ENCODE data around the gene RPS3.

DNA sequence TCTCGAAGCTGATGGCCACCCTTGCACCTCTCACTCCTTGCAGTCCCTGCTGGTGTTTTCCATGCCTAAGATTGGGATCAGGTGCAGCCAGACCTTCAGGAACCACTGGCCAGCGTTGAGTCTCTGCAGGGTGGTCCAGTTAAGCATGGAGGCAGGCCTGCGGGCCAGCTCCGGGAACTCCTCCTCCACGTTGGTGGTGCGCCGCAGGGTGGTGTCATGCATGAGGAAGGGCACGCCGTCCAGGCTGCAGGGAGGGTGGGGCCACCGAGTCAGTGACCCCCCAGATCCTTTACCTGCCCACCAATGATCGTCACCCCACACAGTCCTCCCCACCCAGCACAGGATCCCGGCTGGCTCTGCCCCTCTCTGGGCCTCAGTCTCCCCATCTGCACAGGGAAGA lies 43.7 kb downstream of the RPS3 start:
- TF ChIP-seq, protein P1, sequence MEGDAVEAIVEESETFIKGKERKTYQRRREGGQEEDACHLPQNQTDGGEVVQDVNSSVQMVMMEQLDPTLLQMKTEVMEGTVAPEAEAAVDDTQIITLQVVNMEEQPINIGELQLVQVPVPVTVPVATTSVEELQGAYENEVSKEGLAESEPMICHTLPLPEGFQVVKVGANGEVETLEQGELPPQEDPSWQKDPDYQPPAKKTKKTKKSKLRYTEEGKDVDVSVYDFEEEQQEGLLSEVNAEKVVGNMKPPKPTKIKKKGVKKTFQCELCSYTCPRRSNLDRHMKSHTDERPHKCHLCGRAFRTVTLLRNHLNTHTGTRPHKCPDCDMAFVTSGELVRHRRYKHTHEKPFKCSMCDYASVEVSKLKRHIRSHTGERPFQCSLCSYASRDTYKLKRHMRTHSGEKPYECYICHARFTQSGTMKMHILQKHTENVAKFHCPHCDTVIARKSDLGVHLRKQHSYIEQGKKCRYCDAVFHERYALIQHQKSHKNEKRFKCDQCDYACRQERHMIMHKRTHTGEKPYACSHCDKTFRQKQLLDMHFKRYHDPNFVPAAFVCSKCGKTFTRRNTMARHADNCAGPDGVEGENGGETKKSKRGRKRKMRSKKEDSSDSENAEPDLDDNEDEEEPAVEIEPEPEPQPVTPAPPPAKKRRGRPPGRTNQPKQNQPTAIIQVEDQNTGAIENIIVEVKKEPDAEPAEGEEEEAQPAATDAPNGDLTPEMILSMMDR (conservative IDR thresholded peaks at IDR 0.05 in 1 of 2, IDR thresholded peaks at IDR 0.05 in 1 of 2; ENCODE audit: low read depth in 1 of 2, low read length in 2 of 2): no peak
- no peak for TF ChIP-seq EZH2 (IDR thresholded peaks at IDR 0.05; ENCODE audit: low read length, missing control alignments)
